Measurements from ENCODE around the gene TSPAN13. TPM values are rescaled to one million over a fixed set of nuclear protein-coding genes. Genes with fewer than 3 reads are reported as not detected.

The TSPAN13 gene
- polyA plus RNA-seq, 1 experiment: 4.6 TPM

DNA sequence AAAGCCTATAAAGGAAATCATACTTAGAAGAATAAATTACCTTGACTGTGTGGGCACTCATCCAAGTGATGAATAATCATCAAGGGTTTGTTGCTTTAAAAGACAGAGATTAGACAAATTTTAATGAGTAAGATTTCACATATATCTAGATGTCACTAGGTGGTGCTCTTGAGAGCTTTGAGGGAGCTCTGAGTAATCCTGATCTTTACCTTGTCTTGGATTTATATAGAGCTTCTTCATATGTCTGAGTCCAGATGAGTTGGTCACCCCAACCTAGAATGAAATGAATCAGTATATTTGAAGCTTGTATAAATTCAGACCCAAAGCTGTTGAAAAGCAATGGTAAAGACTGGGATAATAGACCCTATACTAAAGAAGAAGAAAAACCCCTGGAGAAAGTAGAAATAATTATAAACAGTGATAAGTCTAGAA is 47.6 kb downstream of the TSPAN13 start:
- POLR2A ChIA-PET: interaction anchor here (0.8 kb wide), 1 partner anchor 37 kb away, joined by 4 read pairs; no protein-coding TSS in a partner anchor
- no peaks in the 10 kb centered on the region for H3K27me3 ChIP-seq (ENCODE audit: control insufficient read depth, insufficient read depth, low read length)
- peak; percentile 17 for DNase-seq (ENCODE audit: low read depth)
- CTCF ChIA-PET: interaction anchor here (0.6 to 3.5 kb wide), 19 partner anchors 8 to 198 kb away, joined by 3 to 20 read pairs (median 3); no protein-coding TSS in a partner anchor
- H3K4me3 ChIP-seq (ENCODE audit: low read depth, low read length): no peak overlapping the region
- H3K36me3 ChIP-seq (ENCODE audit: control insufficient read depth, insufficient read depth, low read length): no peaks in the 10 kb centered on the region
- TF ChIP-seq, protein P1, sequence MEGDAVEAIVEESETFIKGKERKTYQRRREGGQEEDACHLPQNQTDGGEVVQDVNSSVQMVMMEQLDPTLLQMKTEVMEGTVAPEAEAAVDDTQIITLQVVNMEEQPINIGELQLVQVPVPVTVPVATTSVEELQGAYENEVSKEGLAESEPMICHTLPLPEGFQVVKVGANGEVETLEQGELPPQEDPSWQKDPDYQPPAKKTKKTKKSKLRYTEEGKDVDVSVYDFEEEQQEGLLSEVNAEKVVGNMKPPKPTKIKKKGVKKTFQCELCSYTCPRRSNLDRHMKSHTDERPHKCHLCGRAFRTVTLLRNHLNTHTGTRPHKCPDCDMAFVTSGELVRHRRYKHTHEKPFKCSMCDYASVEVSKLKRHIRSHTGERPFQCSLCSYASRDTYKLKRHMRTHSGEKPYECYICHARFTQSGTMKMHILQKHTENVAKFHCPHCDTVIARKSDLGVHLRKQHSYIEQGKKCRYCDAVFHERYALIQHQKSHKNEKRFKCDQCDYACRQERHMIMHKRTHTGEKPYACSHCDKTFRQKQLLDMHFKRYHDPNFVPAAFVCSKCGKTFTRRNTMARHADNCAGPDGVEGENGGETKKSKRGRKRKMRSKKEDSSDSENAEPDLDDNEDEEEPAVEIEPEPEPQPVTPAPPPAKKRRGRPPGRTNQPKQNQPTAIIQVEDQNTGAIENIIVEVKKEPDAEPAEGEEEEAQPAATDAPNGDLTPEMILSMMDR (IDR thresholded peaks at IDR 0.05; ENCODE audit: insufficient read depth, low read depth, low read length): peak; percentile 65

DNA sequence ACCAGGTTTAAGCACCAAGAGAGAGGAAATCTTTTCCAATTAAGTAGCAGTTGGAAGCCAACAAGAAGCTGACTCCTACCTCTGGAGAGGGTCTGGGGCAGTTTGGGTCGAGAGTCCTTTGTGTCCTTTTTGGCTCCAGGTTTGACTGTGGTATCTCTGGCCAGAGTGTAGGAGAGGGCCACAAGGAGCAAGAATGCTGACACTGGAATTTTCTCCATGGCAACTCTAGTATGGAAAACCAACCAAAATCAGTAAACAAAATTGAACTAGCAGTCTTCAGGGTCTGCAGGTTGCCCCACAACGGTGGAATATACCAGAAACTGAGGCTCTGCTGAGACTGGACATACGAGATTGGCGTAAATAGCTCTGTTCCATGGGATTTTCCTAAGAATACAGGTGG is 48.0 kb downstream of the TSPAN13 start:
- Histone ChIP-seq H3K4me3 (ENCODE audit: low read depth, low read length) (no peak overlapping the region), H3K36me3 (ENCODE audit: control insufficient read depth, insufficient read depth, low read length) (no peaks in the 10 kb centered on the region), H3K27me3 (ENCODE audit: control insufficient read depth, insufficient read depth, low read length) (no peaks in the 10 kb centered on the region)
- ChIA-PET POLR2A (interaction anchor here (0.8 kb wide), 1 partner anchor 37 kb away, joined by 4 read pairs; no protein-coding TSS in a partner anchor), CTCF (interaction anchor here (0.7 to 3.5 kb wide), 15 partner anchors 8 to 524 kb away, joined by 3 to 20 read pairs (median 3); no protein-coding TSS in a partner anchor)
- TF ChIP-seq, protein P1 (IDR thresholded peaks at IDR 0.05; ENCODE audit: insufficient read depth, low read depth, low read length): no peak
- no peak for DNase-seq (ENCODE audit: low read depth)

GRCh38 chr7:16803125-16803524 is 49.6 kb downstream of the TSPAN13 start:
- Histone ChIP-seq H3K27me3 (ENCODE audit: control insufficient read depth, insufficient read depth, low read length) (no peaks in the 10 kb centered on the region), H3K36me3 (ENCODE audit: control insufficient read depth, insufficient read depth, low read length) (no peaks in the 10 kb centered on the region), H3K4me3 (ENCODE audit: low read depth, low read length) (no peak overlapping the region)
- DNase-seq (ENCODE audit: low read depth): no peak
- ChIA-PET POLR2A (no interaction called here), CTCF (interaction anchor here (0.6 to 2.6 kb wide), 3 partner anchors 63 to 525 kb away, joined by 3 to 6 read pairs (median 3); no protein-coding TSS in a partner anchor)
- TF ChIP-seq, protein P1 (IDR thresholded peaks at IDR 0.05; ENCODE audit: insufficient read depth, low read depth, low read length): no peak

GRCh38 chr7:16803881-16804673 is 50.5 kb downstream of the TSPAN13 start:
- TF ChIP-seq, protein P1 (IDR thresholded peaks at IDR 0.05; ENCODE audit: insufficient read depth, low read depth, low read length): no peak
- ChIA-PET CTCF (interaction anchor here (0.6 to 2.6 kb wide), 3 partner anchors 39 to 109 kb away, joined by 3 to 6 read pairs (median 4); no protein-coding TSS in a partner anchor), POLR2A (no interaction called here)
- Histone ChIP-seq H3K36me3 (ENCODE audit: control insufficient read depth, insufficient read depth, low read length) (no peaks in the 10 kb centered on the region), H3K27me3 (ENCODE audit: control insufficient read depth, insufficient read depth, low read length) (no peaks in the 10 kb centered on the region), H3K4me3 (ENCODE audit: low read depth, low read length) (no peak overlapping the region)
- DNase-seq (ENCODE audit: low read depth): no peak

- H3K4me3 ChIP-seq (ENCODE audit: low read depth, low read length): no peak within 1 kb of the TSS
- TF ChIP-seq, protein P1 (IDR thresholded peaks at IDR 0.05; ENCODE audit: insufficient read depth, low read depth, low read length): no peak
- no peak for DNase-seq (ENCODE audit: low read depth)
- H3K27me3 ChIP-seq (ENCODE audit: control insufficient read depth, insufficient read depth, low read length): no peaks in the 10 kb centered on the region
- ChIA-PET POLR2A (no interaction called here), CTCF (interaction anchor here (0.6 to 2.6 kb wide), 3 partner anchors 40 to 110 kb away, joined by 3 to 6 read pairs (median 4); no protein-coding TSS in a partner anchor)
- H3K36me3 ChIP-seq (ENCODE audit: control insufficient read depth, insufficient read depth, low read length): no peaks in the 10 kb centered on the region
These were observed 51.3 kb downstream of the TSPAN13 start, which contains the start of gene AGR2 for GRCh38 chr7:16804674-16805439. Gene AGR2 (minus strand): TSS chr7:16804999. CDS start chr7:16801796, 3,203 bp downstream.
